SK-N-SH (cell line): ENCODE results near the gene GRAMD2B. TPM values are rescaled to one million over a fixed set of nuclear protein-coding genes. Genes with fewer than 3 reads are reported as not detected.
"Not testable (repeated sequence)": the region's sequence is repeated elsewhere in the genome, so short reads cannot be mapped to it uniquely, and the experiment has no call there.

Experiments used
- CTCF ChIA-PET: fragments of 300-600, 350-600 bp; formaldehyde crosslinking; extraction: SDS; loops from one replicate; lab custom pipeline; 2021; lab: Yijun Ruan, JAX
- POLR2A ChIA-PET: fragments of 350-600 bp; sonication (Branson Sonifier 250); formaldehyde crosslinking; extraction: SDS; loops from one replicate; lab custom pipeline; 2020; ENCODE audit warnings: antibody characterized with exemption, inconsistent platforms; lab: Yijun Ruan, JAX
- DNase-seq: peaks from one replicate; pipeline ENCODE4 v3.0.0; 2012
- H2AFZ ChIP-seq: fragments of 200-600 bp; sonication (generic); 2 replicates; pipeline ENCODE4 v1.8.1; 2016; ENCODE audit warnings: antibody characterized with exemption, mild to moderate bottlenecking, low read depth
- H3F3A ChIP-seq: fragments of 200-600 bp; sonication (generic); replicated peaks from 2 replicates; pipeline ENCODE3; 2016; ENCODE audit warnings: antibody characterized with exemption, mild to moderate bottlenecking; ENCODE audit not compliant: insufficient read depth
- H3K27ac ChIP-seq, 2 experiments: fragments of 200-500 bp in 1 of 2; fragments of 200-600 bp in 1 of 2; sonication (Bioruptor generic) in 1 of 2; sonication (generic), shearing (Covaris generic) in 1 of 2; 2 replicates each; pipeline versions ENCODE4 v1.5.1 to v1.6.1; 2014 to 2016; ENCODE audit warnings: low read depth in 2 of 2, inconsistent platforms in 1 of 2, low read length in 1 of 2, mild to moderate bottlenecking in 1 of 2, mixed read lengths in 1 of 2
- H3K27me3 ChIP-seq: fragments of 200-600 bp; sonication (generic), shearing (Covaris generic); 2 replicates; pipeline ENCODE4 v1.6.1; 2016; ENCODE audit warnings: mixed run types; ENCODE audit not compliant: insufficient read depth
- H3K36me3 ChIP-seq, 2 experiments: fragments of 200-500 bp in 1 of 2; fragments of 200-600 bp in 1 of 2; sonication (Bioruptor generic) in 1 of 2; sonication (generic) in 1 of 2; replicated peaks in 1 of 2; 2 replicates each; pipeline versions ENCODE3 to v1.5.1; 2014 to 2016; ENCODE audit warnings: low read length in 1 of 2, mild to moderate bottlenecking in 1 of 2; ENCODE audit not compliant: insufficient read depth in 2 of 2, control insufficient read depth in 1 of 2
- H3K4me1 ChIP-seq, 2 experiments: fragments of 200-500 bp in 1 of 2; fragments of 200-600 bp in 1 of 2; sonication (Bioruptor generic) in 1 of 2; sonication (generic), shearing (Covaris generic) in 1 of 2; 2 replicates each; pipeline versions ENCODE4 v1.5.1 to v1.6.1; 2014 to 2016; ENCODE audit warnings: low read depth in 1 of 2, low read length in 1 of 2, mixed run types in 1 of 2; ENCODE audit not compliant: insufficient read depth in 2 of 2, control insufficient read depth in 1 of 2
- H3K4me2 ChIP-seq: fragments of 200-600 bp; sonication (generic), shearing (Covaris generic); 2 replicates; pipeline ENCODE4 v1.6.1; 2017; ENCODE audit warnings: mixed run types
- H3K4me3 ChIP-seq, 2 experiments: fragments of 200-500 bp in 1 of 2; fragments of 200-600 bp in 1 of 2; sonication (Bioruptor generic) in 1 of 2; sonication (generic), shearing (Covaris generic) in 1 of 2; 2 replicates each; pipeline versions ENCODE4 v1.5.1 to v1.8.1; 2014 to 2016; ENCODE audit warnings: low read depth in 2 of 2, inconsistent platforms in 1 of 2, low read length in 1 of 2, mild to moderate bottlenecking in 1 of 2, mixed read lengths in 1 of 2, moderate library complexity in 1 of 2
- H3K79me2 ChIP-seq: fragments of 200-600 bp; sonication (generic); 2 replicates; pipeline ENCODE4 v1.8.1; 2017; ENCODE audit warnings: mild to moderate bottlenecking; ENCODE audit not compliant: insufficient read depth
- H3K9ac ChIP-seq: fragments of 200-600 bp; sonication (generic); 2 replicates; pipeline ENCODE4 v1.6.1; 2017; ENCODE audit warnings: mixed run types
- H3K9me2 ChIP-seq: fragments of 200-600 bp; sonication (generic); 2 replicates; pipeline ENCODE4 v1.6.1; 2017; ENCODE audit warnings: mixed run types
- H3K9me3 ChIP-seq: fragments of 200-600 bp; sonication (generic); 2 replicates; pipeline ENCODE4 v1.6.1; 2017; ENCODE audit warnings: mixed run types, mild to moderate bottlenecking, moderate library complexity
- H4K20me1 ChIP-seq: fragments of 200-600 bp; sonication (generic); 2 replicates; pipeline ENCODE4 v1.6.1; 2017; ENCODE audit warnings: mild to moderate bottlenecking, mixed run types; ENCODE audit not compliant: insufficient read depth
- EP300 ChIP-seq, 2 experiments: IDR thresholded peaks; 2 replicates each; pipeline versions ENCODE4 v1.4.0 to v1.6.1; 2012; ENCODE audit warnings: borderline replicate concordance in 1 of 2, low read depth in 1 of 2, low read length in 1 of 2
- FOSL2 ChIP-seq: IDR thresholded peaks from 2 replicates; pipeline ENCODE4 v1.4.0; 2012; ENCODE audit warnings: low read depth, mild to moderate bottlenecking, moderate library complexity, borderline replicate concordance
- FOXJ3 ChIP-seq: sonication (generic); formaldehyde crosslinking; IDR thresholded peaks from 2 replicates; pipeline ENCODE4 v1.5.1; 2020; ENCODE audit warnings: mild to moderate bottlenecking, missing genetic modification reagents
- GABPA ChIP-seq: IDR thresholded peaks from 2 replicates; pipeline ENCODE4 v1.4.0; 2012; ENCODE audit warnings: low read depth, mild to moderate bottlenecking
- JUND ChIP-seq: IDR thresholded peaks from 2 replicates; pipeline ENCODE4 v1.4.0; 2012
- NRF1 ChIP-seq: IDR thresholded peaks from 2 replicates; pipeline ENCODE4 v1.6.1; 2012; ENCODE audit warnings: low read depth, mild to moderate bottlenecking, low read length
- RAD21 ChIP-seq: IDR thresholded peaks from 2 replicates; pipeline ENCODE4 v1.6.1; 2012; ENCODE audit warnings: mild to moderate bottlenecking, low read length
- RFX5 ChIP-seq: IDR thresholded peaks from 2 replicates; pipeline ENCODE4 v1.6.1; 2012; ENCODE audit warnings: mild to moderate bottlenecking, improper control_type of control experiment, low read length
- RXRA ChIP-seq: IDR thresholded peaks from 2 replicates; pipeline ENCODE4 v1.4.0; 2012; ENCODE audit warnings: low read depth, mild to moderate bottlenecking, borderline replicate concordance
- SIN3A ChIP-seq: IDR thresholded peaks from 2 replicates; pipeline ENCODE4 v1.6.1; 2012; ENCODE audit warnings: low read depth, mild to moderate bottlenecking, low read length, moderate library complexity, borderline replicate concordance
- TAF1 ChIP-seq: IDR thresholded peaks from 2 replicates; pipeline ENCODE4 v1.6.1; 2012; ENCODE audit warnings: low read depth, mild to moderate bottlenecking, low read length, moderate library complexity, borderline replicate concordance
- WGBS: methylation state at CpG from one replicate; pipeline ENCODE4 v1.1.6; 2017; ENCODE audit warnings: low lambda C conversion rate; 5-methylcytosine and 5-hydroxymethylcytosine counted together
- polyA plus RNA-seq, 3 experiments: library from polyadenylated mRNA; depleted of rRNA; stranded (reverse); fragments of >200 nt; gene quantifications; 2 replicates each; pipeline ENCODE4 v1.2.3, GENCODE V29; 2012
- TF ChIP-seq, protein P1 (sequence below): IDR thresholded peaks from 2 replicates; pipeline ENCODE4 v1.6.1; 2012; ENCODE audit warnings: mild to moderate bottlenecking, low read depth, low read length, moderate library complexity
- TF ChIP-seq, protein P2 (sequence below): IDR thresholded peaks from 2 replicates; pipeline ENCODE4; 2012

The GRAMD2B gene
- polyA plus RNA-seq, 1 of the 3 experiments (the other 2 are of a cell fraction) = 16.0 TPM

DNA sequence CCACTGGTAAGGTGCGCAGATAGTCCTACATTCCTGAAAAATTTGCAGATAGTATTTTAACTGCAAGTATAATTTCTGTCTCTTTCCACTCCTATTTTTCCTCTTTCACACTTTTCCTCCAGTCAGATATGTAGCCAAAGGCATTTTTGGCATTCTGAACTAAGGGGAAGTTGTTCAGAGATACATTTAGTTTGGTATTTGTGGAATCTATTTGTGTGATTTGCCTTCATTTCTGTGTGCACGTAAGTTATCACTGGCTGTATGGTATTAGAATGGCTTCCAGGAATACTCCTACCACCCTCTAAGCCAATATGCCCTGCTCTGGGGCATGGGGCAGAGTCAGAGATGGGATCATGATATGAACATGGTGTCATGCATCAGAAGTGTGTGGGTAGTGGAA, 45.8 kb upstream of the GRAMD2B start (continued):
- TF ChIP-seq, protein P1, sequence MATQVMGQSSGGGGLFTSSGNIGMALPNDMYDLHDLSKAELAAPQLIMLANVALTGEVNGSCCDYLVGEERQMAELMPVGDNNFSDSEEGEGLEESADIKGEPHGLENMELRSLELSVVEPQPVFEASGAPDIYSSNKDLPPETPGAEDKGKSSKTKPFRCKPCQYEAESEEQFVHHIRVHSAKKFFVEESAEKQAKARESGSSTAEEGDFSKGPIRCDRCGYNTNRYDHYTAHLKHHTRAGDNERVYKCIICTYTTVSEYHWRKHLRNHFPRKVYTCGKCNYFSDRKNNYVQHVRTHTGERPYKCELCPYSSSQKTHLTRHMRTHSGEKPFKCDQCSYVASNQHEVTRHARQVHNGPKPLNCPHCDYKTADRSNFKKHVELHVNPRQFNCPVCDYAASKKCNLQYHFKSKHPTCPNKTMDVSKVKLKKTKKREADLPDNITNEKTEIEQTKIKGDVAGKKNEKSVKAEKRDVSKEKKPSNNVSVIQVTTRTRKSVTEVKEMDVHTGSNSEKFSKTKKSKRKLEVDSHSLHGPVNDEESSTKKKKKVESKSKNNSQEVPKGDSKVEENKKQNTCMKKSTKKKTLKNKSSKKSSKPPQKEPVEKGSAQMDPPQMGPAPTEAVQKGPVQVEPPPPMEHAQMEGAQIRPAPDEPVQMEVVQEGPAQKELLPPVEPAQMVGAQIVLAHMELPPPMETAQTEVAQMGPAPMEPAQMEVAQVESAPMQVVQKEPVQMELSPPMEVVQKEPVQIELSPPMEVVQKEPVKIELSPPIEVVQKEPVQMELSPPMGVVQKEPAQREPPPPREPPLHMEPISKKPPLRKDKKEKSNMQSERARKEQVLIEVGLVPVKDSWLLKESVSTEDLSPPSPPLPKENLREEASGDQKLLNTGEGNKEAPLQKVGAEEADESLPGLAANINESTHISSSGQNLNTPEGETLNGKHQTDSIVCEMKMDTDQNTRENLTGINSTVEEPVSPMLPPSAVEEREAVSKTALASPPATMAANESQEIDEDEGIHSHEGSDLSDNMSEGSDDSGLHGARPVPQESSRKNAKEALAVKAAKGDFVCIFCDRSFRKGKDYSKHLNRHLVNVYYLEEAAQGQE = no peak
- TF ChIP-seq GABPA = no peak
- TF ChIP-seq FOXJ3 (CRISPR knock-in tag) = no peak
- no peak for TF ChIP-seq NRF1
- peak in 1 of 2 experiments; percentile 10; a peak in 1 of 4 replicates for TF ChIP-seq EP300 (IDR thresholded peaks at IDR 0.05; ENCODE audit: borderline replicate concordance in 1 of 2, low read depth in 1 of 2, low read length in 1 of 2)
- TF ChIP-seq, protein P2, sequence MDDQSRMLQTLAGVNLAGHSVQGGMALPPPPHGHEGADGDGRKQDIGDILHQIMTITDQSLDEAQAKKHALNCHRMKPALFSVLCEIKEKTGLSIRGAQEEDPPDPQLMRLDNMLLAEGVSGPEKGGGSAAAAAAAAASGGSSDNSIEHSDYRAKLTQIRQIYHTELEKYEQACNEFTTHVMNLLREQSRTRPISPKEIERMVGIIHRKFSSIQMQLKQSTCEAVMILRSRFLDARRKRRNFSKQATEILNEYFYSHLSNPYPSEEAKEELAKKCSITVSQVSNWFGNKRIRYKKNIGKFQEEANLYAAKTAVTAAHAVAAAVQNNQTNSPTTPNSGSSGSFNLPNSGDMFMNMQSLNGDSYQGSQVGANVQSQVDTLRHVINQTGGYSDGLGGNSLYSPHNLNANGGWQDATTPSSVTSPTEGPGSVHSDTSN = no peak
- TF ChIP-seq RXRA = no peak
- no peak for TF ChIP-seq RAD21

DNA sequence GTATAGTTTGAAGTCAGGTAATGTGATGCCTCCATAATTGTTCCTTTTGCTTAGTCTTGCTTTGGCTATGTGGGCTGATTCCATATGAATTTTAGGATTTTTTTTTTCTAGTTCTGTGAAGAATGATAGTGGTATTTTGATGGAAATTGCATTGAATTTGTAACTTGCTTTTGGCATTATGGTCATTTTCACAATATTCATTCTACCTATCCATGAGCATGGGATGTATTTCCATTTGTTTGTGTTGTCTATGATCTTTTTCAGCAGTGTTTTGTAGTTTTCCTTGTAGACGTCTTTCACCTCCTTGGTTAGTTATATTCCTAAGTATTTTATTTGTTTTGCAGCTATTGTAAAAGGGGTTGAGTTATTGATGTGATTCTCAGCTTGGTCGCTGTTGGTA, 42.9 kb upstream of the GRAMD2B start:
- H3K4me3 ChIP-seq, H3K9me3 ChIP-seq, H4K20me1 ChIP-seq, H3K36me3 ChIP-seq, H3K4me2 ChIP-seq, H3K27ac ChIP-seq, H3K27me3 ChIP-seq, POLR2A ChIA-PET, H2AFZ ChIP-seq, H3K79me2 ChIP-seq, H3K9ac ChIP-seq, H3K9me2 ChIP-seq, CTCF ChIA-PET, DNase-seq: not testable (repeated sequence)
- WGBS = 92% methylated on average over 2 of the region's 2 CpGs
- Histone ChIP-seq H3F3A (peaks cover 27% of the 10 kb centered on the region), H3K4me1 (peaks cover 0 to 25% of the 10 kb centered on the region in 2 experiments)

DNA sequence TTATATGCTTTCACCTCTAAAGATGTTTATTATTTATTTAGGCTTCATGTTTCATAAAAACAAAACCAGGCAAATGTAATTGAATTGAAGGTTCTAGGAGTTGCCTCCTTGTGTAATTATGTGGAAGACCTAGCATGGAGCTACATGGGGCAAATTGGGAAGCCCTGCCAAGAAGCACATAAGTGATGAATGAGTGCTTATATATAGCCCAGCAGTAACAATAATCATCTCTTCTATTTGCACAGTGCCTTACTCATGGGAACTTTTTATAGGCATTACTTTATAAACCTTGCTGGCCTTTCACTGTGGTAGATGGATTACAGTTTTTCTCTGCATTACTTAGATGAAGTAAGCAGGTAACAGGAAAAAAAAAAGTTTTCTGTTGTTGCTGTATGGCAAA, 40.0 kb upstream of the GRAMD2B start:
- H3K27me3 ChIP-seq = no peaks in the 10 kb centered on the region
- DNase-seq = no peak
- no peak overlapping the region for H3K4me3 ChIP-seq
- no peaks in the 10 kb centered on the region for H3K9me2 ChIP-seq
- no peaks in the 10 kb centered on the region for H3K36me3 ChIP-seq
- CTCF ChIA-PET = interaction anchor here (1.4 kb wide), 1 partner anchor 156 kb away, joined by 3 read pairs; no protein-coding TSS in a partner anchor
- no peak overlapping the region; the same call in 1 of the 2 replicates for H2AFZ ChIP-seq
- peaks cover 9% of the 10 kb centered on the region for H3K9me3 ChIP-seq
- H3K27ac ChIP-seq = peak overlapping the region; percentile 82 to 92; a peak in 3 of 4 replicates
- TF ChIP-seq FOSL2 (no peak), RAD21 (no peak), TAF1 (no peak), RFX5 (no peak), NRF1 (no peak), JUND (no peak), SIN3A (no peak)
- no peaks in the 10 kb centered on the region for H4K20me1 ChIP-seq
- H3K4me1 ChIP-seq = peaks cover 0 to 31% of the 10 kb centered on the region in 2 experiments
- H3F3A ChIP-seq = peaks cover 35% of the 10 kb centered on the region
- no peak overlapping the region; the same call in 1 of the 2 replicates for H3K9ac ChIP-seq
- POLR2A ChIA-PET = no interaction called here
- no peaks in the 10 kb centered on the region for H3K79me2 ChIP-seq
- H3K4me2 ChIP-seq = 0 out of 2 replicates have a peak overlapping the region, but pooled peaks have one; percentile 40
